ENCODE results near the gene LURAP1L.

The LURAP1L gene

GRCh38 chr9:12813960-12814876, 39.4 kb downstream of the LURAP1L start:
- no peak for DNase-seq (ENCODE audit: low spot score)

GRCh38 chr9:12814877-12815237, 40.0 kb downstream of the LURAP1L start:
- DNase-seq (ENCODE audit: low spot score): no peak

- no peak for DNase-seq (ENCODE audit: low spot score)
Measured at GRCh38 chr9:12815888-12816287, 41.1 kb downstream of the LURAP1L start.

- no peak for DNase-seq (ENCODE audit: low spot score)
Measured at GRCh38 chr9:12816656-12817101, 41.9 kb downstream of the LURAP1L start.

- no peak for DNase-seq (ENCODE audit: low spot score)
Measured at GRCh38 chr9:12817702-12818101, 42.9 kb downstream of the LURAP1L start.

GRCh38 chr9:12818431-12819000, 43.7 kb downstream of the LURAP1L start:
- no peak for DNase-seq (ENCODE audit: low spot score)

GRCh38 chr9:12819436-12820185, 44.8 kb downstream of the LURAP1L start:
- no peak for DNase-seq (ENCODE audit: low spot score)

GRCh38 chr9:12822111-12822510, 47.3 kb downstream of the LURAP1L start:
- no peak for DNase-seq (ENCODE audit: low spot score)

- DNase-seq (ENCODE audit: low spot score): no peak
Measured at GRCh38 chr9:12826924-12827565, 52.2 kb downstream of the LURAP1L start.

GRCh38 chr9:12833701-12834100, 58.9 kb downstream of the LURAP1L start:
- no peak for DNase-seq (ENCODE audit: low spot score)

GRCh38 chr9:12838546-12838945, 63.7 kb downstream of the LURAP1L start:
- no peak for DNase-seq (ENCODE audit: low spot score)

GRCh38 chr9:12843735-12844134, 68.9 kb downstream of the LURAP1L start:
- no peak for DNase-seq (ENCODE audit: low spot score)

- DNase-seq (ENCODE audit: low spot score): no peak
Measured at GRCh38 chr9:12846035-12846434, 71.2 kb downstream of the LURAP1L start.

- no peak for DNase-seq (ENCODE audit: low spot score)
Measured at GRCh38 chr9:12847561-12847960, 72.7 kb downstream of the LURAP1L start.

- no peak for DNase-seq (ENCODE audit: low spot score)
Measured at GRCh38 chr9:12849486-12850003, 74.7 kb downstream of the LURAP1L start.

- DNase-seq (ENCODE audit: low spot score): no peak
Measured at GRCh38 chr9:12851341-12852090, 76.7 kb downstream of the LURAP1L start.

GRCh38 chr9:12853051-12853450, 78.2 kb downstream of the LURAP1L start:
- no peak for DNase-seq (ENCODE audit: low spot score)

GRCh38 chr9:12854221-12854620, 79.4 kb downstream of the LURAP1L start:
- no peak for DNase-seq (ENCODE audit: low spot score)

- DNase-seq (ENCODE audit: low spot score): no peak
Measured at GRCh38 chr9:12855066-12855465, 80.2 kb downstream of the LURAP1L start.

GRCh38 chr9:12856603-12857002, 81.8 kb downstream of the LURAP1L start:
- peak; percentile 44 for DNase-seq (ENCODE audit: low spot score)

GRCh38 chr9:12859704-12860251, 85.0 kb downstream of the LURAP1L start:
- no peak for DNase-seq (ENCODE audit: low spot score)
